Activated effector memory CD4-positive, alpha-beta T cell treated with Interleukin-2 at 50 U/mL for 16 hours (primary cell): ENCODE results near the gene CD207.
"Not testable (repeated sequence)": the region's sequence is repeated elsewhere in the genome, so short reads cannot be mapped to it uniquely, and the experiment has no call there.

Experiments used
- DNase-seq: peaks from one replicate; pipeline ENCODE4 v3.0.0-alpha.2; 2020

The CD207 gene

DNA sequence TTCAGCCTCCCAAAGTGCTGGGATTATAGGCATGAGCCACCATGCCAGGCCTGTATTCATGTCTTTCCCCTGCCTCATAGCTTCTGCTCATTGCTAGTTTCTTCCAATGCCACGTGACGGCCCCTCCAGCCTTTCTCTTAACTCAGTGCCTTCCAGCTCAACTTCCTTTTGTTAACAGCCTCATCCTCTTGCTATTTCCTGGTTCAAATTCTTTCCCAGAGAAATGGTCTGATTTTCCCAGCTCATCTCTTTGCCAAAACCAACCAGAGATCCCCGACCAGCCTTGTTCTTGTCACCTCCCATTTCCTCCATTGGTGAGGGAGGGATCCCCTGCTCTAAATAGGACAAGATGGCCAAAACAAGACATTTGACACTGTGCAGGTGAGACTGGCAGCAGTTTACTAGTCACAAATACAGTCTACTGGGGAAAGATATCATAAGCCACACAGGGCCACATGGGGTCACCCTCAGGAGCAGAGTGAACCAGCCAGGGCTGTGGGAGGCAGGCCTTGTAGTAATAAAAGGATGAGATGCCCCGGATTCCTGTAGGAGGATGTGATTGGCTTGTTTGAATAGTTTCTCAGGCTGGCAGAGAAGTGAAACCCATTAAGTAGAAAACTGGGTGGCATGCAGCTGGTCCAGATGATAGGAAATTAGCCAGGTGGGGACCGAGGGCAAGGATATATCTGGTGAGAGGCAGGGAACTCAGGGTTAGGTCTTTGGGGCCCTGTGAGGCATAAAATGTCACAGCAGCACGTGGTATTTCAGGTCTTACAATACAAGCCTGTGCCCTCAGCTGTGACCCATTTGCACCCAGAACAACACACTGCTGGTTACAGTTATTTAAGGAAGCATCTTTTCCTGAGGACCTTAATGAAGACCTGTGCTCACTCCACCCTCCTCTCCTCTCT, 6.4 kb downstream of the CD207 start:
- DNase-seq: no peak

DNA sequence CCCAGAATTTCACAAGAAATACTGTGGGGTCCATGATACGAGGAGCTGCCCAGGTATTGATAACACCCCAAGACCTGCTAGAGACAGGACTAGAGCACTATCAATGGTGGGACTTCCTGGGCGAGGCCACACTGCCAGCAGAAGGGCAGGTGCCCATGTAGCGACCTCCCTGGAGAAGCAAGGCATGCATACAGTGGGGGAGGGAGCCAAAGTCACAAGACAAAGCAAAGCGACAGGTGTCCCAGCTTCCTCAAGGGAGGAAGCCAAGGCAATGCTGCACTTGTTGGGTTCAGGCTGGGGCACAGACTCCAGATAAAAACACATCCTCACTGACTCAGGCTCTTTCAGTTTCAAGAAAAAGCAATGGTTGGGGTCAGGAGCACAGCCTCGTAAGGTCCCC, 7.5 kb downstream of the CD207 start:
- DNase-seq: no peak

GRCh38 chr2:70827388-70827787, 8.2 kb downstream of the CD207 start:
- no peak for DNase-seq

DNA sequence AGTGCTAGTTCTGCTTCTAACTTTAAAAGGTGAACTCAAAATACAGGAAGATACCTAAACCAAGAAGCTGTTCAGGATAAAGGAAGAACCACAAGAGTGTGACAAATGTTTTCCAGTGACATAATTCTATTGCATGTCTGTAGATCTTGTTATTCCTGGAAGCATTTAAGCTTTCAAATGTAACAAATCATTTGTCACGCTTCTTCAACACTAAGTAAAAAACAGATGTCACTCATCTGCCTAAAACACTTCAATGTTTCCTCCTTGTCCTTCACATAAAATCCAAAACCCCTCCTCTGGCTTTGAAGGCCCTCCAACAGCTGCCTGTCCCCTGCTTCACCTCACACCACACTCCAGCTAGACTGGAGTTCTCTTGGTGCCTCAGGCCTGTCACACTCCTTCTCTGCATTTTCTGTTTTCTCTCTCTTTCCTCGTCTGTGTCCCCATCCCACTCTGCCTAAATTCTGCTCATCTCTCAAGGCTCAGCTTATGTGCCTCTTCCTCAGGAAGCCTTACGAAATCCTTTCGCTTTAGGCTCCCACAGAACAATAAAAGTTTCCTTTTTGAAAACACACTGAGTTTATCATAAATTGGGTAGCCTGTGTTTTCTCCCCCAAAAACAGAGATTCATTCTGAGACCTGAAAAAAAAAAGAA, 8.8 kb downstream of the CD207 start:
- no peak for DNase-seq

DNA sequence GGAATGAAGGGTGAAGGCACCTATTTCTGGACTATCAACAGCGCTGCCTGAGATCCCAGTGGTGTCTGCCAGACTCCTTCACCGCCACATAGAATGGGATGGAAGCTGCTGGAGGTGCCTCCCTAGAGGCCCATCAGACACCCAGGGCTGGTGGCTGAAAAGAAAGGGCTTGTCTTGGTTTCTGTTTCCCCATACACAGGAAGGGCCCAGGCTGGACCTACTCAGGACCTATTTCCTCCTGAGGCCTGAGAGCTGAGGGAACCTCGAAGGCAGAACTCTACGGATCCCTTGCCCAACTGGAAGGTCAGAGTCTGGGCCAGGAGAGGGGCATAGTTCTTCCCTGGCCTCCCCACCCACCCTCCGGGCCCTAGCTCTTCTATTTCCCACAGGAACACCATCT, 12.4 kb downstream of the CD207 start:
- DNase-seq: no peak

- no peak for DNase-seq
Measured at GRCh38 chr2:70822843-70823242, 12.8 kb downstream of the CD207 start.

GRCh38 chr2:70820499-70820898, 15.1 kb downstream of the CD207 start, which contains the start of gene CLEC4F:
CLEC4F (minus strand) TSS chr2:70820599; CDS start chr2:70820523, 76 bp downstream.
- DNase-seq: no peak

DNA sequence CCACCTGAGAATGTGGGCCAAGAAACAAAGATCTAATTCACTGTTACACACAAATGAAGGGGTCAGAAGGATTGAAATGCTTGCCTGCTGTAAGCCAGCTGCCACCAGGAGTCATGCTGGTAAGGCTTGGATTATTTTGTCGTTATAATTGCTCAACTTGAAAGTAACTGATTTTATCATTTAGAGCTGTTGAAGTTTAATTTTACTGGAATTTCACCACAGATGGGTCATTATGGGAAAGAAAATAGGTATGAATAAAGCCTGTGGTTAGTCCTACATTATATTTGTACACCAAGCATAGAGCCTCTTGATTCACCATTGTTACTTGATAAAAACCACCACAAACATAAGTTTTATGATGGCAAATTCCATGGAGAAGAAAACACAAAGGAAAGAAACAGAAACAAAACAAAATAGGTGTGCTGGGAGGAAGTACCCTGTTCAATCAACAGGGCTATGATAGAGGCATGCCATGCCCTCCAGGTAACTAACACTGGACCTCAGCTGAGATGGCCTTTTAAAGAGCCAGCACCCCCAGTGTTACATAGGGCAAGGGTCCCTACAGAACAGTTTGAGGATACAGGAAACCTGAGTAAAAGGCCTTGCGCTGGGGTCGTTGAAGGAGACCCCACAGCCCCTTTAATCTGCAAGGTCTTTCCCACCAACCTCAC, 18.2 kb downstream of the CD207 start:
- no peak for DNase-seq

DNA sequence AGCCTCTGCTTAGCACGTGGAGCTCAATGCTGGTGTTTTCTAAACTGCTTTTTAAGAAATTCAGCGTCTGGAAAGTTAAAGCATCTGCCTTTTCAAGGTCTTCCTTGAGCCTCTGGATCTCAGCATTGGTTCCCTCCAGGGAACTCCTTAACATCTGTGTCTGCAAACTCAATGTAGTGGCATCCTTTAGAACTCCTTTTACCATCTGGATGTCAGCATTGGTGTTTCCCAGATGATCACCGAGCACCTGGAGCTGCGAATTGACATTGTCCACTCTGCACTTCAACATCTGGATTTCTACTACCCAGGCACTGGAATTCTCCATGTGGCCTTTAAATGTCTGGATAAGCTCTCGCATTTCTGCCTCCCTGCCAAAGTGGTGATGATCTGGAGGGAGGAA, 18.9 kb downstream of the CD207 start:
- DNase-seq: no peak

- no peak for DNase-seq
Measured at GRCh38 chr2:70808983-70809958, 26.3 kb downstream of the CD207 start.

GRCh38 chr2:70807828-70808118, 27.8 kb downstream of the CD207 start:
- DNase-seq: no peak

DNA sequence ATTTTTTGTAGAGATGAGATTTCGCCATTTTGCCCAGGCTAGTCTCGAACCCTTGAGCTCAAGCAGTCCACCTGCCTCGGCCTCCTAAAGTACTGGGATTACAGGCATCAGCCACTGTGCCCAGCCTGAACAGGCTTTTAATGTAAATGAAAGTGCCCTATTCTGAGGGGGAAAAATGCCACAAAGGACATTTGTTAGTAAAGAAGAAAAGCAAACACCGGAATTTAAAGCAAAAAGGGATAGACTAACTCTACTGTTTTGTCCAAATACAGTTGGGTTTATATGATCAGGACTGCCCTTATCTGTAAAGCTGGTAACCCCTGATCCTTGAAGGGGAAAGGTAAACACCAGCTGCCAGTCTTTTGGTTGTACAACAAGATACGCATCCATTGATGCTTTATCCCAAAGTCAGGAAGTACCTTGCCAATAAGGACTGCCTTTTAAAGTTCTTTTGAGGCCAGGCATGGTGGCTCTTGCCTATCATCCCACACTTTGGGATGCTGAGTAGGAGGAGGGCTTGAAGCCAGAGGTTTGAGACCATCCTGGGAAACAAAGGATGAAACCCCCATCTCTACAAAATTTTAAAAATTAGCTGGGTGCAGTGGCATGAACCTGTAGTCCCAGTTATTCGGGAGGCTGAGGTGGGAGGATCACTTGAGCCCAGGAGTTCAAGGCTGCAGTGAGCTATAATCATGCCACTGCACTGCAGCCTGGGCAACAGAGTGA, 28.4 kb downstream of the CD207 start:
- no peak for DNase-seq

DNA sequence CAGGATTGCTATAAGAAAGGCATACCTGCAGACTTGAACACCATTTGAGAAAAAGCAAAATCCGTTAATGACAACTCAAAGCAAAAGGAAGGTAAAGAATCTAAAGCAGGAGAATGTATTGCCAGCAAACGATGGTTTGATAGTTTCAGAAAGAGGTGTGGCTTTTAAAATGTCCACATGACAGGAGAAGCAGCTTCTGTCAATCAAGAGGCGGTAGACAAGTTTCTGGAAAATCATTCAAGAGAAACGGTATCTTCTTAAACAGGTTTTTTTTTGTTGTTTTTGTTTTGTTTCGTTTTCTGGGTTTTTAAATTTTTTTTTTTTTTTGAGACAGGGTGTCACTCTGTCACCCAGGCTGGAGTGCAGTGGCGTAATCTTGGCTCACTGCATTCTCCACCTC, 29.0 kb downstream of the CD207 start:
- DNase-seq: no peak

DNA sequence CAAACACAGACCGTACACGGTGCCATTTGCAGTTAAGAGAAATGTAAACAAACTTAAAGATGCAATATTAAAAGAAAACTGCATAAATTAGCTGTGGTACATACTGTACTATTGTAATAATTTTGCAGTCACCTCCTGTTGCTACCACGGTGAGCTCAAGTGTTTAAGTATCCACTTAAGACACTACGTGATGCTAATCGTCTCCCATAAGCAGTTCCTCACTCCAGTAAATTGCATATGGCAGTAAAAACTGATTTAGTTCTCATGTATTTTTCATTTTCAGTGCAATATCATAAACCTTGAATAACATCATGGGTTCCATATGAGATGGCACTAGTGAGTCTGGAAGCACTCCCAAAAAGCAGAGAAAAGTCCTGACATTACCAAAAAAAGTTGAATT, 29.6 kb downstream of the CD207 start:
- no peak for DNase-seq

GRCh38 chr2:70801607-70802263, 33.9 kb downstream of the CD207 start:
- no peak for DNase-seq

DNA sequence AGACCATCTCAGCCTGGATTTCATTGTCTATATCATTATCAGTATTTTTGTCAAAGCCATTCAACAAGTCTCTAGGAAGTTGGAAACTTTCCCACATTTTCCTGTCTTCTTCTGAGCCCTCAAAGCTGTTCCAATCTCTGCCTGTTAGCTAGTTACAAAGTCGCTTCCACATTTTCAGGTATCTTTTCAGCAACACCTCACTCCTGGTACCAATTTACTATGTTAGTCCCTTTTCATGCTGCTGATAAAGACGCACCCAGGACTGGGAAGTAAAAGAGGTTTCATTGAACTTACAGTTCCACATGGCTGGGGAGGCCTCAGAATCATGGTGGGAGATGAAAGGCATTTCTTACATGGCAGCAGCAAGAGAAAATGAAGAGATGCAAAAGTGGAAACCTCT, 35.9 kb downstream of the CD207 start:
- DNase-seq: no peak

DNA sequence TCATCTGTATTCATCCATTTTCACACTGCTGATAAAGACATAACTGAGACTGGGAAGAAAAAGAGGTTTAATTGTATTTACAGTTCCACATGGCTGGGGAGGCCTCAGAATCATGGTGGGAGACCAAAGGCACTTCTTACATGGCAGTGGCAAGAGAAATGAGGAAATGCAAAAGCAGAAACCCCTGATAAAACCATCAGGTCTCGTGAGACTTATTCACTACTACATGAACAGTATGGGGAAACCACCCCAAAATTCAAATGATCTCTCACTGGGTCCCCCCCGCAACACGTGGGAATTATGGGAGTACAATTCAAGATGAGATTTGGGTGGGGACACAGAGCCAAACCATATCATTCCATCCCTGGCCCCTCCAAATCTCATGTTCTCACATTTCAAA, 37.6 kb downstream of the CD207 start:
- not testable (repeated sequence) for DNase-seq

DNA sequence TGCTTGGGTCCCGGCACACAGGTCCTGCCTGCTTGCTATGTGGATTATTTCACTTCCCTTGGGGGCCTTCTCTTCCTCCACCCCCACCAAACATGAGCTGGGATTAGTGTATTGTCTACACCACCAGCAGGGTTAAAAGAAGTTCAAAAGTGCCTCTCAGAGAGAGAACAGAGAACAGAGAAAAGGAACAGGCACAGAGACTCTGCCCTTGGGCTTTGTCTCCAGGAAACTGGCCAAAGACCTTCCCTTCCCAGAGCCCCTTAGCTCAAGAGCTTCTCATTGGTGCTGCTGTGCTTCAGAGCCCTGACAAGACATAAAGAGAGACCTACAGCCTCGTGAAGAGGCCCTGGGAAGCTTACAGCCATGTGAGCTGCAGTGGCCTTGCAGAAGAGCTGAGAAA, 38.1 kb downstream of the CD207 start:
- DNase-seq: no peak

DNA sequence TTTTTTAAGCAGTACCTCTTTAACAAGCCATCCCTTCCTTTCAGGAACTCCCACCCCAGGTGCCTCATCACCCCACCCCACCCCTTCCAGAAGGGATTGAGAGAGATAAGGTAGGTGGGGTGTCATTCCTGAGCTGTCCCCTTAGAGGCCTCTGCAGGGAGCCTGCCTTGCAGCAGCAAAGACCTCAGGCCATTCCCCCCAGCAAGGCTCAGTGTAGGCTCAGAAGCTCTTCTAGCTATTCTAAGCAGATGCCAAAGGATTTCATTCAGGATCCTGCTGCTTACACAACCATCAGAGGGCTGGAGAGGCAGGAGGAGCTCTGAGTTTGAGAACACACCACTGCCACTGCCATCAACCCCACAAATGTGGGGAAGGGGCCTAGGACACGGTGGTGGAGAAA, 39.4 kb downstream of the CD207 start:
- DNase-seq: no peak

- no peak for DNase-seq
Measured at GRCh38 chr2:70795164-70795995, 40.2 kb downstream of the CD207 start.

- DNase-seq: no peak
Measured at GRCh38 chr2:70793450-70793849, 42.2 kb downstream of the CD207 start.
